GM12891 (cell line): ENCODE measurements around the gene ZDHHC12.

ENCODE experiments used
- POLR2A ChIP-seq: IDR thresholded peaks from 2 replicates; pipeline ENCODE4 v1.6.1; 2011; ENCODE audit warnings: low read depth, low read length, control low read depth
- POLR2AphosphoS5 ChIP-seq: IDR thresholded peaks from 2 replicates; pipeline ENCODE4 v1.6.1; 2011; ENCODE audit warnings: low read depth, low read length, control low read depth

GRCh38 chr9:128705051-128705965, 18.6 kb downstream of the ZDHHC12 start:
- TF ChIP-seq POLR2A: no peak
- no peak for TF ChIP-seq POLR2AphosphoS5
